CD4-positive, alpha-beta T cell treated with Interleukin-2 at 100 ng/mL for 4 hours (primary cell): ENCODE data around the gene B3GNT3.

ENCODE experiments used
- DNase-seq: peaks from one replicate; pipeline ENCODE4 v3.0.0-alpha.2; 2020; ENCODE audit warnings: low spot score

B3GNT3 gene

GRCh38 chr19:17794731-17795494, at the start of gene B3GNT3:
Gene B3GNT3, plus strand, starts transcription at chr19:17795138. Its CDS starts 12,670 bp downstream, at chr19:17807808.
- DNase-seq, result no peak

- peak; percentile 96 for DNase-seq
Measured at GRCh38 chr19:17747205-17748098, 47.5 kb upstream of the B3GNT3 start.

- DNase-seq, result no peak
Measured at GRCh38 chr19:17748884-17749638, 45.9 kb upstream of the B3GNT3 start.

GRCh38 chr19:17749912-17750317, 45.0 kb upstream of the B3GNT3 start:
- peak; percentile 13 for DNase-seq

GRCh38 chr19:17751103-17751911, 43.6 kb upstream of the B3GNT3 start, which contains the start of gene FCHO1:
Gene FCHO1, plus strand, starts transcription at chr19:17751477. Its CDS starts 3,688 bp downstream, at chr19:17755165.
- peak; percentile 87 for DNase-seq

- DNase-seq, result no peak
Measured at GRCh38 chr19:17751912-17752273, 43.0 kb upstream of the B3GNT3 start.

- DNase-seq, result no peak
Measured at GRCh38 chr19:17752865-17753639, 41.9 kb upstream of the B3GNT3 start.

GRCh38 chr19:17753976-17754375, 41.0 kb upstream of the B3GNT3 start:
- no peak for DNase-seq

- DNase-seq, result no peak
Measured at GRCh38 chr19:17754634-17755442, 40.1 kb upstream of the B3GNT3 start.

GRCh38 chr19:17755443-17755890, 39.5 kb upstream of the B3GNT3 start:
- DNase-seq, result no peak

- DNase-seq, result peak; percentile 36
Measured at GRCh38 chr19:17755977-17756670, 38.8 kb upstream of the B3GNT3 start.

GRCh38 chr19:17757125-17757524, 37.8 kb upstream of the B3GNT3 start:
- DNase-seq, result no peak

- DNase-seq, result no peak
Measured at GRCh38 chr19:17758515-17758914, 36.4 kb upstream of the B3GNT3 start.

- DNase-seq, result no peak
Measured at GRCh38 chr19:17761148-17761547, 33.8 kb upstream of the B3GNT3 start.

GRCh38 chr19:17762505-17763229, 32.3 kb upstream of the B3GNT3 start:
- DNase-seq, result no peak

GRCh38 chr19:17764348-17764747, 30.6 kb upstream of the B3GNT3 start:
- no peak for DNase-seq

- DNase-seq, result peak; percentile 13
Measured at GRCh38 chr19:17765069-17765618, 29.8 kb upstream of the B3GNT3 start.

- DNase-seq, result peak; percentile 23
Measured at GRCh38 chr19:17766543-17767131, 28.3 kb upstream of the B3GNT3 start.
